LNCAP (cell line): ENCODE data around the gene MIPOL1.

Experiments used
- CTCF ChIP-seq: fragments of 450-650 bp; IDR thresholded peaks from 2 replicates; pipeline ENCODE4 v1.5.1; 2017; ENCODE audit warnings: mild to moderate bottlenecking

Gene MIPOL1

GRCh38 chr14:37221073-37221472 lies 23.3 kb downstream of the MIPOL1 start:
- no peak for TF ChIP-seq CTCF

- TF ChIP-seq CTCF, result no peak
Observed at GRCh38 chr14:37223947-37224474, 26.3 kb downstream of the MIPOL1 start.

- TF ChIP-seq CTCF, result peak; percentile 83
Observed at GRCh38 chr14:37230551-37231194, 32.9 kb downstream of the MIPOL1 start.

GRCh38 chr14:37232907-37233481 lies 35.3 kb downstream of the MIPOL1 start:
- TF ChIP-seq CTCF, result peak; percentile 63

- TF ChIP-seq CTCF, result no peak
Observed at GRCh38 chr14:37234222-37234621, 36.5 kb downstream of the MIPOL1 start.

GRCh38 chr14:37237094-37237493 lies 39.4 kb downstream of the MIPOL1 start:
- TF ChIP-seq CTCF, result no peak

GRCh38 chr14:37237735-37238200 lies 40.0 kb downstream of the MIPOL1 start:
- TF ChIP-seq CTCF, result no peak
